GM23248 (cell line): ENCODE measurements around the gene KCNT1.

Experiments
- EZH2 ChIP-seq: fragments of 200-600 bp; sonication (generic); IDR thresholded peaks from 2 replicates; pipeline ENCODE4 v1.6.1; 2018; ENCODE audit warnings: antibody characterized with exemption, mild to moderate bottlenecking; ENCODE audit not compliant: insufficient read depth, poor library complexity, severe bottlenecking
- EZH2phosphoT487 ChIP-seq: fragments of 200-600 bp; sonication (generic); IDR thresholded peaks from 2 replicates; pipeline ENCODE4 v1.6.1; 2018; ENCODE audit warnings: antibody characterized with exemption, moderate library complexity, mild to moderate bottlenecking, low read depth; ENCODE audit not compliant: insufficient read depth

DNA sequence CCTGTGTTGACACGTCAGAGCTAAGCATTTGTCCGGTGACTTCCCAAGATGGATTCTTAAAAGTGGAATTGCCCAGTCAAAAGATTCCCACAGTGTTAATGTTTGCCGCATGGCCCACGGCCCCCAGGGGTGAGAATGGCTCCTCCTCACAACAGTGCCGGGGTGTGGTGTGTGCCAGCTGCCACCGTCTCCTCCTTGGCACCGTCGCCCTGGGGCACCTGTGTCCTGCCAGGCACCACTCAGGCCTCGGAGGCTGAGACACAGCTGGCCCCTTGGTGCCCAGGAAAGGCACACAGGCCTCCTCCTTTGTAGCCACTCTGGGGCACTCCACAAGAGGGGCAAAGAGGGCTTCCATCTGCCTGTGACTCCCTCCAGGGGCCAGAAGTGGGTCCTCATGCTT is 4.3 kb downstream of the KCNT1 start:
- TF ChIP-seq EZH2 (no peak), EZH2phosphoT487 (no peak)
